ENCODE results near the gene CX3CL1.

CX3CL1 gene

DNA sequence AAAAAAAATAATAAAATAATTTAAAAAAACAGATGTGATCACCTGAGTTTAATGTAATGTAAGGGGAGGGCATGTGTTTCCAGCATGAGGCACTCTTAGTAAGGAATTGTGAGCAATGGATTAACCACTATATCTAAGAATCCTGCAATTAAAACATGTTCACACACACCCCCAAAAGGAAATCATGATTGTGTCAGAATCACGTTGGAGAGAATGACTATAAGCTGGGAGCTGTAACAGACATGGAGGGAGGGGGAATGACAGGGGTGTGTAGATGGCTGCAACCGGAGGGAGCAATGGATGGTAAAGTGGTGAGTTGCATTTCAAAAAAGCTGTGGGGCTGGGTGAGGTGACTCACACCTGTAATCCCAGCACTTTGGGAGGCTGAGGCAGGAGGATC lies 27.3 kb upstream of the CX3CL1 start:
- Histone ChIP-seq H3K36me3 (ENCODE audit: control insufficient read depth, insufficient read depth, low read length) (no peaks in the 10 kb centered on the region), H3K27me3 (replicated peaks; ENCODE audit: control insufficient read depth, insufficient read depth, low read length) (no peaks in the 10 kb centered on the region), H3K4me3 (replicated peaks; ENCODE audit: low read depth, low read length) (no peak overlapping the region)
- no peak for DNase-seq (ENCODE audit: extremely low read depth, insufficient read length)
- TF ChIP-seq CTCF (IDR thresholded peaks at IDR 0.05; ENCODE audit: insufficient read depth, low read length, poor library complexity, severe bottlenecking), result no peak

DNA sequence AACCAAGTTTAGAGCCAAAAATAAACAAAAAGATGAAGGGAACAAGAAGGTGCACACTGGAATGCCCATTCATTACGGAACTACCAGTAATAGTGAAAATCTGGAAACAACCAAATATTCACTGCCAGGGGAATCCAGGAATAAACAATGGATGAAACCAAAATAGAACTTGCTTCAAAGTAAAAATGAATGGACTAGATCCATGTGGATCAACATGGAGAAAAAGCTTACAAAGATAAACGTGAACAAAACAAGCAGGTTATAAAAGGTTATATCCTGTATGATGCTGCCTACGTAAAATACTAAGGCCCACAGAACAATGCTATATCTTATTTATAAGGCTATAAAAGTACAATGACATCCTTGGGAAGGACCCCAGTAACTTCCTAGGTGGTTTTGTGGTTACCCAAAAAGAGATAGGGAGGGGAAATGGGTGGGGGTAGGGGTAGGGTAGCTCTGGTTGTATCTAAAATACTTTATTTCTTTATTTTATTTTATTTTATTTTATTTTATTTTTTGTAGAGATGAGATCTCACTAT lies 26.6 kb upstream of the CX3CL1 start:
- DNase-seq (ENCODE audit: extremely low read depth, insufficient read length), result no peak
- no peak for TF ChIP-seq CTCF (IDR thresholded peaks at IDR 0.05; ENCODE audit: insufficient read depth, low read length, poor library complexity, severe bottlenecking)
- no peaks in the 10 kb centered on the region for H3K36me3 ChIP-seq (ENCODE audit: control insufficient read depth, insufficient read depth, low read length)
- H3K4me3 ChIP-seq (replicated peaks; ENCODE audit: low read depth, low read length), result no peak overlapping the region
- no peaks in the 10 kb centered on the region for H3K27me3 ChIP-seq (replicated peaks; ENCODE audit: control insufficient read depth, insufficient read depth, low read length)

DNA sequence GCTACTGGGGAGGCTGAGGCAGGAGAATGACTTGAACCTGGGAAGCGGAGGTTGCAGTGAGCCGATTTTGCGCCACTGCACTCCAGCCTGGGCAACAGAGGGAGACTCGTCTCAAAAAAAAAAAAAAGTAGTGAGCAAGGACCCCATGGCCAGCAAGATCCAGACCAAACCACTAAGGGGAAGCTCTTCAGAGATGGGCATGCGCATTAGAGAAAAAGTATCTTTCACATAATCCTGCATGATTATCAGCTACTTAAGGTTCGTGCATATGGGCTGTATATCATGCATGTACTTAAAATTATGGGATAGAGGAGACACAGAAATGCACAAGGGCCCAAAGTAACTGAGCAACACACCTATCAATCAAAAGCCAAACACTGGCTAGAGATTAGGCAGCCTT lies 24.4 kb upstream of the CX3CL1 start:
- no peaks in the 10 kb centered on the region for H3K36me3 ChIP-seq (ENCODE audit: control insufficient read depth, insufficient read depth, low read length)
- no peak overlapping the region for H3K4me3 ChIP-seq (replicated peaks; ENCODE audit: low read depth, low read length)
- no peak for TF ChIP-seq CTCF (IDR thresholded peaks at IDR 0.05; ENCODE audit: insufficient read depth, low read length, poor library complexity, severe bottlenecking)
- DNase-seq (ENCODE audit: extremely low read depth, insufficient read length), result no peak
- no peaks in the 10 kb centered on the region for H3K27me3 ChIP-seq (replicated peaks; ENCODE audit: control insufficient read depth, insufficient read depth, low read length)

DNA sequence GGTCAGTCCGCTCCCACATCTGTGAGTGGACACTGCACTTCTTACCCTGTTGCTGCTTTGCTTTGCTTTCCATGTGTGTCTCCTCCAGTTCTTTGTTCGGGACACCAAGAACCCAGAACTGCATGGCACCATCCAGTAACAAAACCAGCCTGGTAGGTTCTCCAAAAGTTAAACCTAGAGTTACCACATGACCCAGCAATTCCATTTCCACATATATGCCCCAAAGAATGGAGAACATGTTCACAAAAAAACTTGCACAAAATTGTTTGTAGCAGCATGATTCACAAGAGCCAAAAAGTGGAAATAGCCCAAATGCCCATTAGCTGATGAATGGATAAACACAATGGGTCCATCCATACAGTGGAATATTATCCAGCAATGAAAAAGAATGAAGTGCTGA lies 24.0 kb upstream of the CX3CL1 start:
- Histone ChIP-seq H3K4me3 (replicated peaks; ENCODE audit: low read depth, low read length) (no peak overlapping the region), H3K36me3 (ENCODE audit: control insufficient read depth, insufficient read depth, low read length) (no peaks in the 10 kb centered on the region), H3K27me3 (replicated peaks; ENCODE audit: control insufficient read depth, insufficient read depth, low read length) (no peaks in the 10 kb centered on the region)
- no peak for TF ChIP-seq CTCF (IDR thresholded peaks at IDR 0.05; ENCODE audit: insufficient read depth, low read length, poor library complexity, severe bottlenecking)
- no peak for DNase-seq (ENCODE audit: extremely low read depth, insufficient read length)

- no peaks in the 10 kb centered on the region for H3K36me3 ChIP-seq (ENCODE audit: control insufficient read depth, insufficient read depth, low read length)
- H3K27me3 ChIP-seq (replicated peaks; ENCODE audit: control insufficient read depth, insufficient read depth, low read length), result no peaks in the 10 kb centered on the region
- no peak for TF ChIP-seq CTCF (IDR thresholded peaks at IDR 0.05; ENCODE audit: insufficient read depth, low read length, poor library complexity, severe bottlenecking)
- H3K4me3 ChIP-seq (replicated peaks; ENCODE audit: low read depth, low read length), result peak overlapping the region; percentile 38
- DNase-seq (ENCODE audit: extremely low read depth, insufficient read length), result no peak
These were observed 22.9 kb upstream of the CX3CL1 start for GRCh38 chr16:57349212-57350031.

Measured in GM06990 (cell line).